T47D (cell line): Measurements from ENCODE around the gene SLC35D2.
A peak's percentile ranks its signal among the peaks of the same experiment; 100 is the strongest.

Experiments used
- DNase-seq, 2 experiments: peaks; one replicate each; pipeline versions ENCODE4 v3.0.0 to v3.0.0-alpha.2; 2011 to 2012; ENCODE audit warnings: low read depth in 1 of 2, low spot score in 1 of 2
- JUND ChIP-seq: IDR thresholded peaks from 2 replicates; pipeline ENCODE4 v1.6.1; 2012; ENCODE audit warnings: low read depth
- in situ Hi-C: cut with HindIII; loops from 2 replicates; pipeline ENCODE4 v1.10.0; 2016; ENCODE audit warnings: low sequenced_read_pairs, low pct_unique_long_range_greater_than_20kb

The SLC35D2 gene

GRCh38 chr9:96417051-96417586 lies 33.6 kb upstream of the SLC35D2 start:
- peak; percentile 55 to 85 for DNase-seq
- in situ Hi-C loops = no loop called here
- TF ChIP-seq JUND = no peak

GRCh38 chr9:96413302-96414221 lies 30.1 kb upstream of the SLC35D2 start:
- in situ Hi-C loops = no loop called here
- TF ChIP-seq JUND = no peak
- DNase-seq = peak in 1 of 2 experiments; percentile 37

GRCh38 chr9:96412174-96412913 lies 28.8 kb upstream of the SLC35D2 start:
- no peak for DNase-seq
- no peak for TF ChIP-seq JUND
- in situ Hi-C loops = no loop called here

GRCh38 chr9:96411129-96411838 lies 27.8 kb upstream of the SLC35D2 start:
- no peak for DNase-seq
- no peak for TF ChIP-seq JUND
- in situ Hi-C loops = no loop called here

GRCh38 chr9:96408409-96409280 lies 25.1 kb upstream of the SLC35D2 start:
- in situ Hi-C loops = no loop called here
- no peak for TF ChIP-seq JUND
- DNase-seq = peak in 1 of 2 experiments; percentile 49

- in situ Hi-C loops = no loop called here
- DNase-seq = no peak
Observed at GRCh38 chr9:96400132-96400910, 16.8 kb upstream of the SLC35D2 start.

GRCh38 chr9:96399325-96399633 lies 15.8 kb upstream of the SLC35D2 start:
- DNase-seq = no peak
- TF ChIP-seq JUND = no peak
- in situ Hi-C loops = no loop called here

More at GRCh38 chr9:96400132-96400910, 16.8 kb upstream of the SLC35D2 start:
- TF ChIP-seq JUND = no peak

GRCh38 chr9:96398582-96399324 lies 15.2 kb upstream of the SLC35D2 start:
- TF ChIP-seq JUND = no peak
- in situ Hi-C loops = no loop called here
- DNase-seq = no peak

- in situ Hi-C loops = no loop called here
- no peak for DNase-seq
- TF ChIP-seq JUND = no peak
Observed at GRCh38 chr9:96395964-96396363, 12.5 kb upstream of the SLC35D2 start.

GRCh38 chr9:96394832-96395496 lies 11.5 kb upstream of the SLC35D2 start:
- no peak for TF ChIP-seq JUND
- no peak for DNase-seq
- in situ Hi-C loops = no loop called here
